IMR-90 (cell line): ENCODE data around the gene ESR2. TPM values are rescaled to one million over a fixed set of nuclear protein-coding genes. Genes with fewer than 3 reads are reported as not detected.

Experiments
- ATAC-seq: fragments of 200-7000 bp; cut with Tn5 transposase; 2 replicates; pipeline ENCODE4 v1.9.1; 2020; ENCODE audit warnings: low read depth, mild to moderate bottlenecking, moderate library complexity
- BruUV-seq: library from RNA; stranded (reverse); fragments of 400-500 nt; replicated peaks from 2 replicates; lab custom pipeline; 2021; lab: Mats Ljungman, UMichigan
- CTCF ChIA-PET: fragments of 300-600 bp; formaldehyde crosslinking; extraction: SDS; loops from one replicate; lab custom pipeline; 2021; ENCODE audit warnings: antibody characterized with exemption; lab: Yijun Ruan, JAX
- POLR2A ChIA-PET: fragments of 300-600 bp; sonication (Branson Sonifier 250); formaldehyde crosslinking; loops from one replicate; lab custom pipeline; 2022; ENCODE audit warnings: antibody characterized with exemption; ENCODE audit not compliant: unreplicated experiment; lab: Charles Lee
- DNase-seq: peaks from one replicate; pipeline ENCODE4 v3.0.0; 2013
- H2AFZ ChIP-seq: replicated peaks from 2 replicates; pipeline ENCODE3; 2013; ENCODE audit warnings: low read length, mild to moderate bottlenecking; ENCODE audit not compliant: poor library complexity
- H2AK5ac ChIP-seq: 2 replicates; pipeline ENCODE4 v1.6.1; 2013; ENCODE audit warnings: low read depth, low read length, inconsistent platforms
- H2AK9ac ChIP-seq: replicated peaks from 2 replicates; pipeline ENCODE3; 2013; ENCODE audit warnings: mild to moderate bottlenecking, low read depth, low read length, moderate library complexity; ENCODE audit not compliant: poor library complexity
- H2BK120ac ChIP-seq: 2 replicates; pipeline ENCODE4 v1.6.1; 2013; ENCODE audit warnings: low read depth, low read length, inconsistent platforms
- H2BK15ac ChIP-seq: 3 replicates; pipeline ENCODE4 v1.6.1; 2013; ENCODE audit warnings: low read depth, low read length, inconsistent platforms
- H2BK20ac ChIP-seq: 2 replicates; pipeline ENCODE4 v1.6.1; 2013; ENCODE audit warnings: low read depth, mild to moderate bottlenecking, inconsistent platforms, low read length, moderate library complexity
- H2BK5ac ChIP-seq: 2 replicates; pipeline ENCODE4 v1.6.1; 2013; ENCODE audit warnings: mild to moderate bottlenecking, low read depth, low read length, inconsistent platforms; ENCODE audit not compliant: poor library complexity, severe bottlenecking
- H3K14ac ChIP-seq: replicated peaks from 2 replicates; pipeline ENCODE4 v1.6.1; 2013; ENCODE audit warnings: low read depth, low read length, inconsistent platforms
- H3K18ac ChIP-seq: 2 replicates; pipeline ENCODE4 v1.6.1; 2013; ENCODE audit warnings: low read depth, low read length, control low read depth
- H3K23ac ChIP-seq: 2 replicates; pipeline ENCODE4 v1.6.1; 2013; ENCODE audit warnings: low read depth, low read length, inconsistent platforms
- H3K27ac ChIP-seq: 2 replicates; pipeline ENCODE4 v1.5.1; 2013; ENCODE audit warnings: mild to moderate bottlenecking, control low read depth, low read length; ENCODE audit not compliant: insufficient read depth
- H3K27me3 ChIP-seq: 2 replicates; pipeline ENCODE4 v1.6.1; 2013; ENCODE audit warnings: low read length; ENCODE audit not compliant: control insufficient read depth, insufficient read depth
- H3K36me3 ChIP-seq: 2 replicates; pipeline ENCODE4 v1.6.1; 2013; ENCODE audit warnings: low read length, mixed read lengths; ENCODE audit not compliant: control insufficient read depth, insufficient read depth
- H3K4ac ChIP-seq: 2 replicates; pipeline ENCODE4 v1.6.1; 2013; ENCODE audit warnings: low read depth, low read length, inconsistent platforms
- H3K4me1 ChIP-seq: 2 replicates; pipeline ENCODE4 v1.6.1; 2013; ENCODE audit warnings: low read length, mixed read lengths; ENCODE audit not compliant: control insufficient read depth, insufficient read depth
- H3K4me2 ChIP-seq: 2 replicates; pipeline ENCODE4 v1.6.1; 2013; ENCODE audit warnings: low read depth, mild to moderate bottlenecking, control low read depth, low read length, moderate library complexity
- H3K4me3 ChIP-seq: 2 replicates; pipeline ENCODE4 v1.5.1; 2013; ENCODE audit warnings: low read depth, mild to moderate bottlenecking, control low read depth, low read length, moderate library complexity; ENCODE audit not compliant: insufficient read depth
- H3K56ac ChIP-seq: 2 replicates; pipeline ENCODE4 v1.6.1; 2013; ENCODE audit warnings: low read length, inconsistent platforms; ENCODE audit not compliant: insufficient read depth; ENCODE audit errors: extremely low read depth
- H3K79me1 ChIP-seq, 2 experiments: 2 replicates each; pipeline ENCODE4 v1.6.1; 2013; ENCODE audit warnings: low read length in 2 of 2, inconsistent platforms in 1 of 2, low read depth in 1 of 2
- H3K9ac ChIP-seq: 2 replicates; pipeline ENCODE4 v1.6.1; 2013; ENCODE audit warnings: low read depth, low read length, control low read depth
- H3K9me1 ChIP-seq: 2 replicates; pipeline ENCODE4 v1.6.1; 2013; ENCODE audit warnings: low read length, inconsistent platforms; ENCODE audit not compliant: insufficient read depth
- H3K9me3 ChIP-seq: 2 replicates; pipeline ENCODE4 v1.6.1; 2013; ENCODE audit warnings: low read length; ENCODE audit not compliant: control insufficient read depth, insufficient read depth
- H4K20me1 ChIP-seq: 2 replicates; pipeline ENCODE4 v1.6.1; 2013; ENCODE audit warnings: low read length, inconsistent platforms; ENCODE audit not compliant: insufficient read depth
- H4K5ac ChIP-seq: 2 replicates; pipeline ENCODE4 v1.6.1; 2013; ENCODE audit warnings: mild to moderate bottlenecking, low read depth, low read length, control low read depth
- H4K8ac ChIP-seq, 2 experiments: 2 replicates each; pipeline ENCODE4 v1.6.1; 2013; ENCODE audit warnings: low read depth in 2 of 2, low read length in 2 of 2, control low read depth in 1 of 2, inconsistent platforms in 1 of 2
- H4K91ac ChIP-seq: 2 replicates; pipeline ENCODE4 v1.6.1; 2013; ENCODE audit warnings: low read depth, low read length, inconsistent platforms; ENCODE audit not compliant: insufficient read depth
- CHD1 ChIP-seq: IDR thresholded peaks from 2 replicates; pipeline ENCODE4 v1.6.1; 2012; ENCODE audit warnings: low read depth, low read length, improper control_type of control experiment
- FOS ChIP-seq: fragments of 150-350 bp; IDR thresholded peaks from 2 replicates; pipeline ENCODE4 v1.6.1; 2016; ENCODE audit warnings: low read depth, low read length
- POLR2A ChIP-seq: IDR thresholded peaks from 2 replicates; pipeline ENCODE4 v1.6.1; 2012; ENCODE audit warnings: mild to moderate bottlenecking, low read depth, low read length
- WGBS, 2 experiments: methylation state at CpG; one replicate each; pipeline versions ENCODE4 v1.1.5 to v1.1.7; 2013; ENCODE audit warnings: missing lambda C conversion rate in 2 of 2; ENCODE audit not compliant: insufficient read length in 1 of 2; ENCODE audit errors: extremely low coverage in 2 of 2; 5-methylcytosine and 5-hydroxymethylcytosine counted together
- dilution Hi-C: fragments of 300-500 bp; cut with HindIII; formaldehyde crosslinking; loops from one replicate; pipeline ENCODE4 v1.14.3; 2018; ENCODE audit warnings: low sequenced_read_pairs; ENCODE audit not compliant: unreplicated experiment
- in situ Hi-C: fragments of 300-500 bp; cut with MboI; formaldehyde crosslinking; loops from 3 replicates; pipeline ENCODE4 v1.14.3; 2019; ENCODE audit warnings: low sequenced_read_pairs, inconsistent platforms, mixed read lengths
- intact Hi-C: fragments of 100-400 bp; cut with micrococcal nuclease; formaldehyde crosslinking; loops from 2 replicates; pipeline ENCODE4 v1.10.0; 2022
- polyA plus RNA-seq, 3 experiments: library from polyadenylated mRNA; depleted of rRNA; stranded (reverse); fragments of >200 nt; gene quantifications; 2 replicates each; pipeline ENCODE4 v1.2.3, GENCODE V29; 2012; ENCODE audit warnings: low replicate concordance in 1 of 3
- total RNA-seq: library from RNA; depleted of rRNA; stranded (reverse); fragments of >200 nt; gene quantifications from 2 replicates; pipeline ENCODE4 v1.2.3, GENCODE V29; 2012

ESR2 gene
- total and polyA plus RNA-seq, 2 of the 4 experiments (the other 2 are of a cell fraction), result under 0.01 to 0.03 TPM

- no peaks in the 10 kb centered on the region for H3K79me1 ChIP-seq
- no peak overlapping the region for H2BK5ac ChIP-seq
- H2BK120ac ChIP-seq, result no peak overlapping the region
- H3K4ac ChIP-seq, result no peak overlapping the region
- ChIA-PET POLR2A (no interaction called here), CTCF (interaction anchor here (0.7 kb wide), 1 partner anchor 79 kb away, joined by 3 read pairs; no protein-coding TSS in a partner anchor)
- DNase-seq (no peak), ATAC-seq (no peak)
- intact Hi-C loops, result no loop called here
- H4K20me1 ChIP-seq, result no peaks in the 10 kb centered on the region
- H2AK5ac ChIP-seq, result no peak overlapping the region
- H2BK15ac ChIP-seq, result no peak overlapping the region
- no peak overlapping the region for H4K5ac ChIP-seq
- no peak overlapping the region for H3K4me2 ChIP-seq
- no peak overlapping the region for H4K91ac ChIP-seq
- H3K27ac ChIP-seq, result no peak overlapping the region
- H3K9me3 ChIP-seq, result no peaks in the 10 kb centered on the region
- dilution Hi-C loops, result no loop called here
- H3K9me1 ChIP-seq, result peaks cover 9% of the 10 kb centered on the region
- H3K14ac ChIP-seq, result no peak overlapping the region
- H3K9ac ChIP-seq, result no peak overlapping the region
- H3K18ac ChIP-seq, result no peak overlapping the region
- no peaks in the 10 kb centered on the region for H3K36me3 ChIP-seq
- no peaks in the 10 kb centered on the region; the same call in 1 of the 2 replicates for H3K27me3 ChIP-seq
- no peak overlapping the region for H4K8ac ChIP-seq
- peaks cover 8% of the 10 kb centered on the region; the same call in 1 of the 2 replicates for H3K4me1 ChIP-seq
- in situ Hi-C loops, result no loop called here
- no peak for TF ChIP-seq CHD1
- TF ChIP-seq FOS, result no peak
- TF ChIP-seq POLR2A, result no peak
- H3K56ac ChIP-seq, result no peak overlapping the region
- no TSS peak for BruUV-seq
- H2AFZ ChIP-seq, result no peak overlapping the region
- H2BK20ac ChIP-seq, result no peak overlapping the region
- H3K4me3 ChIP-seq, result no peak overlapping the region
- H2AK9ac ChIP-seq, result no peak overlapping the region
- H3K23ac ChIP-seq, result no peak overlapping the region
- WGBS, 2 experiments, result 90% methylated on average over 2 of the region's 6 CpGs; no CpG with 5 or more reads in 1 of the 2 experiments
Measured at GRCh38 chr14:64238049-64238448, 56.1 kb downstream of the ESR2 start.
